WTC11 (cell line): Measurements from ENCODE around the gene MGMT. TPM values are rescaled to one million over a fixed set of nuclear protein-coding genes. Genes with fewer than 3 reads are reported as not detected.

Experiments
- ATAC-seq: fragments of 200-7000 bp; cut with Tn5 transposase; 2 replicates; pipeline ENCODE4 v1.10.0; 2021; ENCODE audit warnings: mild to moderate bottlenecking, moderate library complexity
- CTCF ChIA-PET: fragments of 300-600 bp; sonication (Branson Sonifier 250); formaldehyde crosslinking; loops from one replicate; lab custom pipeline; 2021; ENCODE audit warnings: antibody characterized with exemption; lab: Charles Lee
- POLR2A ChIA-PET: fragments of 350-600 bp; sonication (Branson Sonifier 250); formaldehyde crosslinking; loops from one replicate; lab custom pipeline; 2021; ENCODE audit warnings: antibody characterized with exemption; lab: Charles Lee
- DNase-seq: peaks from one replicate; pipeline ENCODE4 v3.0.0; 2021; ENCODE audit warnings: low spot score
- H3K27ac Mint-ChIP-seq: 2 replicates; pipeline ENCODE4 v1.8.0; 2021; ENCODE audit warnings: mixed read lengths
- H3K27me3 Mint-ChIP-seq: 2 replicates; pipeline ENCODE4 v1.8.0; 2021; ENCODE audit warnings: low read depth, mild to moderate bottlenecking, moderate library complexity, mixed read lengths
- H3K36me3 Mint-ChIP-seq: 2 replicates; pipeline ENCODE4 v1.8.0; 2021; ENCODE audit warnings: mixed read lengths
- H3K4me1 Mint-ChIP-seq: 2 replicates; pipeline ENCODE4 v1.8.0; 2022; ENCODE audit warnings: mixed read lengths
- H3K4me3 Mint-ChIP-seq: 2 replicates; pipeline ENCODE4 v1.8.0; 2021; ENCODE audit warnings: mild to moderate bottlenecking, moderate library complexity, mixed read lengths
- H3K9me3 Mint-ChIP-seq: 2 replicates; pipeline ENCODE4 v1.8.0; 2021; ENCODE audit warnings: mixed read lengths
- EMX1 ChIP-seq: fragments of 250-450 bp; sonication (Bioruptor Pico); IDR thresholded peaks from 2 replicates; pipeline ENCODE4 v1.8.0; 2021; ENCODE audit warnings: mild to moderate bottlenecking
- FOXJ3 ChIP-seq: sonication (generic); formaldehyde crosslinking; IDR thresholded peaks from 2 replicates; pipeline ENCODE4 v1.9.0; 2021; ENCODE audit warnings: missing genetic modification reagents, mild to moderate bottlenecking, borderline replicate concordance
- MXD4 ChIP-seq: fragments of 250-450 bp; sonication (Bioruptor Pico); IDR thresholded peaks from 2 replicates; pipeline ENCODE4 v1.8.0; 2021; ENCODE audit warnings: mild to moderate bottlenecking, moderate library complexity, borderline replicate concordance
- PRRX2 ChIP-seq: fragments of 250-450 bp; sonication (Bioruptor Pico); IDR thresholded peaks from 2 replicates; pipeline ENCODE4 v1.8.0; 2021; ENCODE audit warnings: mild to moderate bottlenecking
- RELA ChIP-seq: sonication (generic); formaldehyde crosslinking; IDR thresholded peaks from 2 replicates; pipeline ENCODE4 v1.8.1; 2022; ENCODE audit warnings: missing genetic modification reagents, mild to moderate bottlenecking, borderline replicate concordance
- SMAD3 ChIP-seq: sonication (generic); formaldehyde crosslinking; IDR thresholded peaks from 2 replicates; pipeline ENCODE4 v1.8.0; 2022; ENCODE audit warnings: missing genetic modification reagents, mild to moderate bottlenecking, borderline replicate concordance
- SP1 ChIP-seq: sonication (generic); formaldehyde crosslinking; conservative IDR thresholded peaks from 2 replicates; pipeline ENCODE4 v1.8.1; 2022; ENCODE audit warnings: missing genetic modification reagents
- ZNF121 ChIP-seq: sonication (generic); formaldehyde crosslinking; IDR thresholded peaks from 2 replicates; pipeline ENCODE4 v1.8.0; 2023; ENCODE audit warnings: missing genetic modification reagents
- ZNF423 ChIP-seq: fragments of 250-450 bp; sonication (Bioruptor Pico); IDR thresholded peaks from 2 replicates; pipeline ENCODE4 v2.1.2; 2022; ENCODE audit warnings: mild to moderate bottlenecking, moderate library complexity
- total RNA-seq: library from RNA; stranded (reverse); gene quantifications from 3 replicates; pipeline ENCODE4 v1.2.3, GENCODE V29; 2021
- TF ChIP-seq, protein P1 (sequence below): sonication (generic); formaldehyde crosslinking; IDR thresholded peaks from 2 replicates; pipeline ENCODE4 v1.8.1; 2023; ENCODE audit warnings: mild to moderate bottlenecking, missing genetic modification reagents, moderate library complexity
- TF ChIP-seq, protein P2 (sequence below): sonication (generic); formaldehyde crosslinking; IDR thresholded peaks from 2 replicates; pipeline ENCODE4 v1.8.0; 2022; ENCODE audit warnings: mild to moderate bottlenecking, missing genetic modification reagents
- TF ChIP-seq, protein P3 (sequence below): sonication (generic); formaldehyde crosslinking; IDR thresholded peaks from 2 replicates; pipeline ENCODE4 v1.8.1; 2023; ENCODE audit warnings: mild to moderate bottlenecking, moderate library complexity, missing genetic modification reagents
- TF ChIP-seq, protein P4 (sequence below): sonication (generic); formaldehyde crosslinking; IDR thresholded peaks from 2 replicates; pipeline ENCODE4 v1.8.1; 2022; ENCODE audit warnings: missing genetic modification reagents, borderline replicate concordance
- TF ChIP-seq, protein P5 (sequence below): sonication (generic); formaldehyde crosslinking; IDR thresholded peaks from 2 replicates; pipeline ENCODE4 v1.8.0; 2022; ENCODE audit warnings: mild to moderate bottlenecking, missing genetic modification reagents
- TF ChIP-seq, protein P6 (sequence below): fragments of 250-450 bp; sonication (Bioruptor Pico); IDR thresholded peaks from 2 replicates; pipeline ENCODE4 v1.9.0; 2021; ENCODE audit warnings: mild to moderate bottlenecking
- TF ChIP-seq, protein P7 (sequence below): fragments of 250-450 bp; sonication (Bioruptor Pico); conservative IDR thresholded peaks from 2 replicates; pipeline ENCODE4 v1.9.0; 2021; ENCODE audit warnings: mild to moderate bottlenecking

Gene MGMT
- total RNA-seq, 1 experiment from 2014 or later = 11.8 TPM

DNA sequence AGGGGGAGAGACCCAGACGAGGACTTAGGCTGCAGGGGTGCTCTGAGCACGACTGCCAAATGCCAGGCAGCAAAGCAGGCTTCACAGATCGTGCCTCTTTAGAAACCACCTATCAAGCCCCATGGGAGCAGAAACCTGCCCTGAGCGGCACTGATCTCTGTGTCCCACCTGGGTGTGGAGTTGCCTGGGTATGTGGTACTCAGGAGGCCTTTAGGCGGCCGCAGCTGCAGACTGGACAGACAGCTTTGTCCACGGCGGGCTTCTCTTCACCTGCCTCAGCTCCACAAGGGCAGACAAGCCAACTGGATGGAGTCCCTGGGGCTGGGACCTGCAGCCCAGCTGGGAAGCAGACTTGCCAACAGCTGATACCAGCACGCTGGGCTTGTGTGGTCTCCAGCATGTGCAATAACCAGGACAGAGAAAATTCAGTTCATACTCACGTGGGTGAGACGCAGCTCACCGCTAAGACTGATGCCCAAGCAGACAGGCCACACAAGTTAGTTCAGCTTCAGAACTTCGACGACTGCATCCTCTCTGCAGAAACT is 333.8 kb downstream of the MGMT start (continued):
- TF ChIP-seq, protein P1, sequence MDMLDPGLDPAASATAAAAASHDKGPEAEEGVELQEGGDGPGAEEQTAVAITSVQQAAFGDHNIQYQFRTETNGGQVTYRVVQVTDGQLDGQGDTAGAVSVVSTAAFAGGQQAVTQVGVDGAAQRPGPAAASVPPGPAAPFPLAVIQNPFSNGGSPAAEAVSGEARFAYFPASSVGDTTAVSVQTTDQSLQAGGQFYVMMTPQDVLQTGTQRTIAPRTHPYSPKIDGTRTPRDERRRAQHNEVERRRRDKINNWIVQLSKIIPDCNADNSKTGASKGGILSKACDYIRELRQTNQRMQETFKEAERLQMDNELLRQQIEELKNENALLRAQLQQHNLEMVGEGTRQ (CRISPR knock-in tag) = no peak
- TF ChIP-seq, protein P2, sequence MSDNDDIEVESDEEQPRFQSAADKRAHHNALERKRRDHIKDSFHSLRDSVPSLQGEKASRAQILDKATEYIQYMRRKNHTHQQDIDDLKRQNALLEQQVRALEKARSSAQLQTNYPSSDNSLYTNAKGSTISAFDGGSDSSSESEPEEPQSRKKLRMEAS (CRISPR knock-in tag) = no peak
- TF ChIP-seq PRRX2 (CRISPR knock-in tag) = no peak
- TF ChIP-seq, protein P3, sequence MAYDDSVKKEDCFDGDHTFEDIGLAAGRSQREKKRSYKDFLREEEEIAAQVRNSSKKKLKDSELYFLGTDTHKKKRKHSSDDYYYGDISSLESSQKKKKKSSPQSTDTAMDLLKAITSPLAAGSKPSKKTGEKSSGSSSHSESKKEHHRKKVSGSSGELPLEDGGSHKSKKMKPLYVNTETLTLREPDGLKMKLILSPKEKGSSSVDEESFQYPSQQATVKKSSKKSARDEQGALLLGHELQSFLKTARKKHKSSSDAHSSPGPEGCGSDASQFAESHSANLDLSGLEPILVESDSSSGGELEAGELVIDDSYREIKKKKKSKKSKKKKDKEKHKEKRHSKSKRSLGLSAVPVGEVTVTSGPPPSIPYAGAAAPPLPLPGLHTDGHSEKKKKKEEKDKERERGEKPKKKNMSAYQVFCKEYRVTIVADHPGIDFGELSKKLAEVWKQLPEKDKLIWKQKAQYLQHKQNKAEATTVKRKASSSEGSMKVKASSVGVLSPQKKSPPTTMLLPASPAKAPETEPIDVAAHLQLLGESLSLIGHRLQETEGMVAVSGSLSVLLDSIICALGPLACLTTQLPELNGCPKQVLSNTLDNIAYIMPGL = no peak
- TF ChIP-seq, protein P4, sequence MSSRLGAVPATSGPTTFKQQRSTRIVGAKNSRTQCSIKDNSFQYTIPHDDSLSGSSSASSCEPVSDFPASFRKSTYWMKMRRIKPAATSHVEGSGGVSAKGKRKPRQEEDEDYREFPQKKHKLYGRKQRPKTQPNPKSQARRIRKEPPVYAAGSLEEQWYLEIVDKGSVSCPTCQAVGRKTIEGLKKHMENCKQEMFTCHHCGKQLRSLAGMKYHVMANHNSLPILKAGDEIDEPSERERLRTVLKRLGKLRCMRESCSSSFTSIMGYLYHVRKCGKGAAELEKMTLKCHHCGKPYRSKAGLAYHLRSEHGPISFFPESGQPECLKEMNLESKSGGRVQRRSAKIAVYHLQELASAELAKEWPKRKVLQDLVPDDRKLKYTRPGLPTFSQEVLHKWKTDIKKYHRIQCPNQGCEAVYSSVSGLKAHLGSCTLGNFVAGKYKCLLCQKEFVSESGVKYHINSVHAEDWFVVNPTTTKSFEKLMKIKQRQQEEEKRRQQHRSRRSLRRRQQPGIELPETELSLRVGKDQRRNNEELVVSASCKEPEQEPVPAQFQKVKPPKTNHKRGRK (CRISPR knock-in tag) = no peak

DNA sequence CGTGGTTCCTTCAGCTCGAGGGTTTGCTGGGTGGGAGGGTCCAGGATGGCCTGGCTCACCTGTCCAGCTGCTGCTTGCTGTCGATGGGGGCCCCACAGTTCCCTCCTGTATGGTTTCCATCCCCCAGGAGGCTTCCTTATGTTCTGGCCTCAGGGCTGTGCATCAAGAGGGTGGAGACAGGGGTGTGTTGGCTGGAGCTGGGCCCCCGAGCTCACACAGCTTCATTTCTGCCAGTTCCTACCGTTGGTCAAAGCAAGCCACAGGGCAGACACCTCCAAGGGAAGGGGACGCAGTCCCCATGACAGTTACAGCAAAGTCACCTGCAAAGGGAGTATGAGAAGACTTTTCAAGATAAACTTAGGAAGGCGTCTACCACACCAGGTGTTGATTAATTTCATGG is 340.2 kb downstream of the MGMT start:
- peaks cover 47% of the 10 kb centered on the region for H3K9me3 Mint-ChIP-seq
- ChIA-PET POLR2A (interaction anchor here (0.5 kb wide), 1 partner anchor 20 kb away, joined by 4 read pairs; no protein-coding TSS in a partner anchor), CTCF (no interaction called here)
- DNase-seq (no peak), ATAC-seq (no peak)
- H3K27ac Mint-ChIP-seq = no peak overlapping the region
- TF ChIP-seq EMX1 (no peak), SP1 (CRISPR knock-in tag) (no peak), PRRX2 (CRISPR knock-in tag) (no peak)
- TF ChIP-seq, protein P5, sequence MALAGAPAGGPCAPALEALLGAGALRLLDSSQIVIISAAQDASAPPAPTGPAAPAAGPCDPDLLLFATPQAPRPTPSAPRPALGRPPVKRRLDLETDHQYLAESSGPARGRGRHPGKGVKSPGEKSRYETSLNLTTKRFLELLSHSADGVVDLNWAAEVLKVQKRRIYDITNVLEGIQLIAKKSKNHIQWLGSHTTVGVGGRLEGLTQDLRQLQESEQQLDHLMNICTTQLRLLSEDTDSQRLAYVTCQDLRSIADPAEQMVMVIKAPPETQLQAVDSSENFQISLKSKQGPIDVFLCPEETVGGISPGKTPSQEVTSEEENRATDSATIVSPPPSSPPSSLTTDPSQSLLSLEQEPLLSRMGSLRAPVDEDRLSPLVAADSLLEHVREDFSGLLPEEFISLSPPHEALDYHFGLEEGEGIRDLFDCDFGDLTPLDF (CRISPR knock-in tag) = no peak
- TF ChIP-seq, protein P6, sequence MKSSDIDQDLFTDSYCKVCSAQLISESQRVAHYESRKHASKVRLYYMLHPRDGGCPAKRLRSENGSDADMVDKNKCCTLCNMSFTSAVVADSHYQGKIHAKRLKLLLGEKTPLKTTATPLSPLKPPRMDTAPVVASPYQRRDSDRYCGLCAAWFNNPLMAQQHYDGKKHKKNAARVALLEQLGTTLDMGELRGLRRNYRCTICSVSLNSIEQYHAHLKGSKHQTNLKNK (CRISPR knock-in tag) = no peak
- no peaks in the 10 kb centered on the region for H3K4me1 Mint-ChIP-seq
- peaks cover 4% of the 10 kb centered on the region for H3K27me3 Mint-ChIP-seq
- H3K4me3 Mint-ChIP-seq = no peak overlapping the region
- H3K36me3 Mint-ChIP-seq = peaks cover 31% of the 10 kb centered on the region

DNA sequence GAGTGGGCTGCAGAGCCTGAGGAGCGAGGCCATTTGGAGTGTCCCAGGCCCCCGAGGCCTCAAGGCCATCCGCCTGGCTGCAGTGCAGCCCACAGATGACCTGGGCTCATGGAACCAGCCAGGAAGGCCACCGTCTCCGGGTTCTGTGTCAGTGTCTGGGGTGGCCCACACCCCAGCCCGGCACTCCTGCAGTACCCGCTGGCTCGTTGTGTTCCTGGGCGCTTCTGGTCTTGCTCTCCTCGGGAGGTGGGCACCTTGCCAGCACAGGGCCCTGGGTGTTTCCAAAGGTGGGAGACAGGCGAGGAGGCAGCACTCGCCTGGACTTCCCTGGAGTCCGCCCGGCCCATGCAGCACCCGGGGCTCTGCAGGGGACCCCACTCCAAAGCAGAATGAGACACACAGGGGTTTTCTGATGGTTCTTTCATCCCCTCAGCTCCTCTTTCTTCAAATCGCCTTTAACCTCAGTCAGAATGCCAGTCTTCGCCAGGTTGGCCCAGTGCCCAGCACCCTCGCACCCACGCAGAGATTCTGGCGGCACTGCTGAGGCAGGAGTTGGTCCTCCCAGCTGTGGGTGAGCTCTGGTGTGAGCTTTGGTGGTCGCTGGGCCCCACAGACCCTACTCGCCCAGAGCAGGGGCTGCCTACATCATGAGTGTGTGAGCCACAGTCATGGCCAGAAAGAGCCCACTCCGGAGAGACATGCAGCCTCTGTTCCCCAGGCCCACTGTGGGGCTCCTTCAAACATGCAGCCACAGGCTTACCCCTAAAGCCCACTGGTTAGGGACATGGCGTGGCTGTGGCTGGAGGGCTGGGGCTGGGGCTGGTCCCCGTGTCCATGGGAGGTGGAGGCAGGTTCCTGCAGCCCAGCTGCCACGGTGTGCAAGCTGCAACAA is 341.3 kb downstream of the MGMT start:
- Mint-ChIP-seq H3K4me1 (no peaks in the 10 kb centered on the region), H3K9me3 (peaks cover 38% of the 10 kb centered on the region), H3K27ac (no peak overlapping the region), H3K27me3 (peaks cover 4% of the 10 kb centered on the region), H3K4me3 (no peak overlapping the region), H3K36me3 (peaks cover 29% of the 10 kb centered on the region)
- DNase-seq (no peak), ATAC-seq (no peak)
- ChIA-PET POLR2A (no interaction called here), CTCF (no interaction called here)
- TF ChIP-seq ZNF121 (CRISPR knock-in tag) (no peak), EMX1 (no peak), SMAD3 (CRISPR knock-in tag) (no peak), FOXJ3 (CRISPR knock-in tag) (no peak), ZNF423 (CRISPR knock-in tag) (no peak), RELA (no peak), MXD4 (CRISPR knock-in tag) (no peak)
- TF ChIP-seq, protein P7, sequence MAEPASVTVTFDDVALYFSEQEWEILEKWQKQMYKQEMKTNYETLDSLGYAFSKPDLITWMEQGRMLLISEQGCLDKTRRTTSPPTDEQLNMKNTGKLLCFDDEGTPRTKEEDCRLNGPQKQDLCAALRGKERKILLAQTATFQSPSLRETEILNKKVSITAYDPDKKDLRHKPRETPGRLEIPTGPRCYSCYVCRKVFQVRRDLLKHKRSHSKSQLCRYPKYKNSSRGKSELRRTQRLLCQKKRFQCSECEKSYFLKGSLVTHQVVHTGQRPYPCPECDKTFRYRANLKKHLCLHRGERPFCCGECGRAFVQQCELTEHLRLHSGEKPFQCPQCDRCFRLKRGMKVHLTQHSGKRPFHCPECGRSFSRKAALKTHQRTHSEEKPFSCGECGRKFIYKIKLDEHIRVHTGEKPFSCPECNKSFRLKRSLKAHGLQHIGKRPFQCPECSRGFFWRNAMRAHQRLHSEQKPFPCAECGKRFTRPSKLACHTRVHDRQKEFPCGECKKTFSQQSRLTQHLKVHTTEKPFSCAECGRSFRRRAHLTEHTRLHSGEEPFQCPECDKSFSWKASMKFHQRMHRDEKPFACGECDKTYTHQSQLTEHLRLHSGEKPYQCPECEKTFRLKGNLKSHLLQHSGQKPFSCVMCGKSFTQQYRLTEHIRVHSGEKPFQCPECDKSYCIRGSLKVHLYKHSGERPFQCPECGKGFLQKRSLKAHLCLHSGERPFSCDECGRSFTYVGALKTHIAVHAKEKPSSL = no peak
